Measurements from ENCODE around the gene CACNG3.
"Not testable (repeated sequence)": the region's sequence is repeated elsewhere in the genome, so short reads cannot be mapped to it uniquely, and the experiment has no call there.

CACNG3 gene

DNA sequence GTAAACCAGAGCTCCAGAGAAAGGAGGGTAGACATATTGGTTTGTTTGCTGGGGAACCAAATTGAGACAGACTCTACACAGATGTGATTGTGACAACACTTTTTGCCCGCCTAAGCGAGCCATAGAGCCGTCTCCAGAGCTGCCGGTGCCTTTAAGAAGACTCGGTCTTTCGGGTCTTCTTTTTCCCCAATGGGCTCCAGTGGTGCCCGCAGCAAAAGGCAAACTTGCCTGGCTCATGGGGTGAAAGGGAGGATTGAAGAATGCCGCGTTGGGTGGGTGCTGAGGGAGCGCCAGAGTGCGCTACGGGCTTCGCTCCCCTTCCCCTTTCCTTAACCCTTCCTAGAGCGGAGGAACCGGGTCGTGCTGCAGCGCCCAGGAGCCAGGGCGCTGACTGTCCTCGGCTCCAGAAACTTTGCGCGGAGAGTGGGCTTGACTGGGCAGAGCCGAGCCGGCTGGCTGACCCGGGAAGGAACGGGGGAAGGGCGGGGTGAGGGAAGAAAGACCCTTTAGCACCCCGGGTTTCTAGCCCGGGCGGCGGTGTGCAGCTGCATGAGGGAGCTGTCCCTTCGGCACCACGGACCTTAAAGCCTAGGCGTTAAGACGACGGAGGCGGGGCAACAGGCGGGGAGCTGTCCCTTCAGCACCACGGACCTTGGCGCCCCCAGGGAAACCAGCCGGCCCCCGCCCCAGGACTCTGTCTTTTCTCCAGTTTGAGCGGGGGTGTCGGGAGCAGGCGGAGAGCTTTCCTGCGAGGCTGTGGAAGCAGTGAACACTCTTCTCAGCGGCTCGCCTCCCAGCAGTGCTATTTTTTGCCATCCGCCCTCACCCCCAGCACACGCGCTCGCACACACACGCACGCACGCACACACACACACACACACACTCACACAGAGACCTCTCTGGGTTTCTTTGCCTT lies at the start of gene CACNG3:
Gene CACNG3, plus strand, starts transcription at position 880 of the 916 bp plus-strand sequence. CDS start 420 bp downstream, outside the sequence.
- no peak for DNase-seq (ENCODE audit: low spot score)

DNA sequence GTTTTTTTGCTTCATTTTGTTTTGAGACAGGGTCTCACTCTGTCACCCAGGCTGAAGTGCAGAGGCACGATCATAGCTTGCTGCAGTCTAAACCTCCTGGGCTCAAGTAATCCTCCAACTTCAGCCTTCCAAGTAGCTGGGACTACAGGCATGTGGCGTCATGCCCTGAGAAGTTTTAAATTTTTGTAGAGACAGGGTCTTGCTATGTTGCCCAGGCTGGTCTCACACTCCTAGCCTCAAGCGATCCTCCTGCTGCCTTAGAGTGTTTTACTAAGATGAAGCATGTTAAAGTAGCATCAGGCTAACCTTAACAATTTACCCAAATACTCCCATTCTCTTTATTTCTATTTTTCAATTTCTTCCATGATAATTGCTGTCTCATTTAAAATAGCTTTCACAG lies 49.2 kb upstream of the CACNG3 start:
- no peak for DNase-seq (ENCODE audit: low spot score)

DNA sequence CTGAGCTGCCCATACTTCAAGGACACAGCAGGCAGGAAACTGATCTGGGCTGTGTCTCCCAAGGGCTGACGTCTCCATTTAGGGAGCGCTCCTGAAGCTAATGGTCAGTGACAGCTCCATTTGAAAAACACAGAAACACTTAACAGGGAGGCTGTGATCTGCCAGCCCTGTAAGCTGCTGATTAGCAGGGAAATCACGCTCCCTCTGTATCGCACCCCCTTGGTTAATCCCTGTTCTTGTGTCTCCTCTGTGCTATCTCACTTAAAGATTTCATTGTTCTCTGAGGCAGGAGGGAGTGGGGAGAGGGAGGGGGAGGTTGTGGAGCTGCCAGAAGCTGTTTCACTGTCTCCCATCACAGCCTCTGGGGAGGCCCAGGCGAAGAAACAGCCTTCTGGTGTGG lies 47.4 kb upstream of the CACNG3 start:
- DNase-seq (ENCODE audit: low spot score), result no peak

DNA sequence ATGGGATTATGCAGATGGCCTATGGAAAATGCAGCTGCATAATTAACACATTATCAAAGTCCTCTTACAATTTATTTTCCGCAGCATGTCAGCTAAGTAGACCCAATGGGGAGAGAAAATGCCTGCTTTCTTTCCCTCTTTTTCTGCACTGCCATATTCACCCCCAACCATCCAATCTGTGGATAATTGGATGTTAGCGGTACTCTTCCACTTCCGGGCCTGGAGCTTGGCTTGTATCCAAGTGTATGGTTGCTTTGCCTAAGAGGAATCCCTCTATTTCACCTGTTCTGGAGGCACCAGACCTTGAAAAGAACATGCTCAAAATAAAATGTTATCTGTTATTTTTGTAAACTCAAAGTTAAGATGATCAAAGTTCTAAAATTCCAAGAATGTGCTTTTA lies 41.1 kb upstream of the CACNG3 start:
- DNase-seq (ENCODE audit: low spot score), result no peak

DNA sequence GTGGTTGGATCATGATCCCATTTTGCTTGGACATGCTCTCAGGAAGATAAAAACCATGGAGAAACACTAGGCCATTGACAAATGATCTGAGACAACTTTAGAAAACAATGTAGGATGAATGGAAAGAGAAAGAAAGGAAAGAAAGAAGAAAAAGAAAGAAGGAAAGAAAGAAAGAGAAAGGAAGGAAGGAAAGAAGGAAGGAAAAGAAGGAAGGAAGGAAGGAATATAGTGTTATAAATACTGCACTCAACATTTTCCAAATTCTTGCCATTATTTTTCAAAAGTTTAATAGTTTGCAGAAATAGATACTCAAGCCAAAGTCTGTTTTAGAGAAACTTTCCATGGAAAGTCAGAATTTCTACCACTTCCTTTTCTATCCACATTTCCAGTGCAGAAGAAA lies 39.2 kb upstream of the CACNG3 start:
- DNase-seq (ENCODE audit: low spot score), result no peak

DNA sequence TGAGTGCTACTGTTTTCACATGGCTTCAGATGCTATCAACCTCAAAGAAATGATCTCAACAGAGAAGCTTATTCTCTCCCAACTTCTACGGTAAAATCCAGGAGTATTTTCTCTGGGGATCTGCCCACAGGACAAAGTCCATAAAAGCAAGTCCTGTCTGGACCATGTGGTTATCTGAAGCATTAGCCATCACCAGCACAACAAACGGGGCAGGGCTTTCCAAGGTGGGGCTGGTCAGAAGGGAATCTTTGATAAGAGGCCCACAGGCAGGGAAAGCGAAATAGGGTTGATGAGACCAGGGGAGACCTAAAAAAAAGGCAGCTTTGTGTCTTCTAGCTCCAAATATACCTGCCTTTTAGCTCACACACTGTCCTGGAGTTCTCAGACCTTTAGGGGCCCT lies 38.7 kb upstream of the CACNG3 start:
- DNase-seq (ENCODE audit: low spot score), result peak; percentile 18

DNA sequence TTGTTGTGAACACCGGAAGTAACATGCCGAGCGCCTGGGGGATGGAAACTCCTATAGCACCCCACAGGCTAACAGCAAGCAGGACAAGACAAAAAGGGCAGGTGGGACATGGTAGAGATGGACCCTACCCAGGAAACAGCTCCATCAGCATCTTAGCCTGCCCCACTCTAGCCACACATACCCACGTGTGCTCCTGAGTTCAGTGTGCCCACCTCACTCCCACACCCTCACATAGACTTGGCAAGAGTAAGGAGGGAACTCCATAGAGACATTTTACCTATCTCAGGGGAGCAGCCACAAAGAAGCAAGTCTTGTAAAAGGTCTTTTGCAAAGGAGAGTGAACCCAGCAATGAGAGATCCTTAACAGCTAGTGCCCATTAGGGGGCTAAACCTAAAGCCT lies 37.8 kb upstream of the CACNG3 start:
- DNase-seq (ENCODE audit: low spot score), result no peak

DNA sequence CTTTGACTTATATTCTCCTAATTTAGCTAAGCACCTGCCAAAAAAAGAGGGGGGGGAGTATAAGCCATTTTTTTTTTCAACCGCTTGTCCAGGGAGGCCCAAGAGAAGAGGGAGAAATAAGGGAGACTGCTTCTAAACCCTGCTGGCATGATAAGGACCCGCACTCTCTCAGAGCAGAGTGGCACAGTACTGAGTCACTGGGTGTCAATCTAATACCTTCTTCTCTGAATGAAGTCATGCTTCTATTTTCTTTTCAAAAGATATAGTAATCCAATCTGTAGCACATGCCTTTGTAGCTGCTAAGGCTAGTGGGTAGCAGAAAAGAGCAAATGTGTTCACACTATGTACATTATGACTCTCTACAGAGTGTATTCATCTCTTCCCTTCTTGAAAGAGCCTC lies 34.9 kb upstream of the CACNG3 start:
- DNase-seq (ENCODE audit: low spot score), result no peak

DNA sequence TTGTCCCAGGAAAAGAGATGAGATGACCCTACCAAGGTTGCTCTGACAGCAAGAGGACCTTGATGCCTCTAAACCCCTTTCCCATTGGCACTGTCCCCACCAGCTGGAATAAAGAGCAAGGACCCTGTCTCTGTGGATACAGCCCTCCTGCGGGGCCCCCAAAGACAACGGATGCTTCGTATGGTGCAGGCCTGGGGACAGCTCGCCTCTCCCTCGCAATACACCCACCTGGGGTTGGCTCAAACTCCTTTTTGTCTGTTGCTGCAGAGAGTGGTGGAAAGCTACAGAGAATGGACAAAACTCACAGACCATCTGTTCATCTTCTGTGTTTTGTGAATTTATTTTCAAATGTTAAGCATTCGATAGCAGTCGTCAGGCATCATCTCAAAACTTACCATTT lies 27.6 kb upstream of the CACNG3 start:
- no peak for DNase-seq (ENCODE audit: low spot score)

DNA sequence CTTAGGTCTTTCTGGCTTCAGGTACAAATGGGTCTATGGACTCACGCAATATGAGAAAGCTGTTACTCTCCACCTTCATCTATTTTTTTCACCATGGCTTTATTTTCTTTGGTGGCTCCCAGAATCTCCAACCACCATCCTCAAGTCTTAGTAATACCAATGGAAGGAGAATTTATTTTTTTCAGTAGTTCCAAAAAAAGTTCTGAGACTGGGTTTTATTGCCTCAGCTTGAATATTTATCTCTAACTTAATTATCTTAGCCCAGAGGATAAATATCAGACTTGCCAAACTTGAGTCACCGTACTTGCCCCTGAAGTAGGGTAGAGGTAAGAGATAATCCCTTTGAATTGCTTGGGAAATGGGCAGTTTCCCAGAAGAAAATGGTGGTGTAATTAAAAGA lies 23.2 kb upstream of the CACNG3 start:
- no peak for DNase-seq (ENCODE audit: low spot score)

DNA sequence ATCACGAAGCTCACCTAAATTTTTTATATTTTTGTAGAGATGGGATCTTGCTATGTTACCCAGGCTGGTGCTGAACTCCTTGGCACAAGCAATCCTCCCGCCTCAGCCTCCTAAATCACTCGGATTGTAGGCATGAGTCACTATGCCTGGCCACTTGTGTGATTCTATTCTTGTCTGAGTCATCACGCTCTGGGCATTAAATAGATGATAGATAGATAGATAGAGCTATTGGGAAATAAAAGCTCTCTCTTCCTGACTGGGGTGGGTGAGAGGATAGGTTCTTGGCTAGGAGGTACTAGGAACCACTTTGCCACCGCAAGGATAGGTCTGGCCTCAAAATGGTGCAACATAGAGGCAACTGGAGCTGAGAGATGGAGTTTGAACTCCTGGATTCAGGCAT lies 21.4 kb upstream of the CACNG3 start:
- DNase-seq (ENCODE audit: low spot score), result no peak

DNA sequence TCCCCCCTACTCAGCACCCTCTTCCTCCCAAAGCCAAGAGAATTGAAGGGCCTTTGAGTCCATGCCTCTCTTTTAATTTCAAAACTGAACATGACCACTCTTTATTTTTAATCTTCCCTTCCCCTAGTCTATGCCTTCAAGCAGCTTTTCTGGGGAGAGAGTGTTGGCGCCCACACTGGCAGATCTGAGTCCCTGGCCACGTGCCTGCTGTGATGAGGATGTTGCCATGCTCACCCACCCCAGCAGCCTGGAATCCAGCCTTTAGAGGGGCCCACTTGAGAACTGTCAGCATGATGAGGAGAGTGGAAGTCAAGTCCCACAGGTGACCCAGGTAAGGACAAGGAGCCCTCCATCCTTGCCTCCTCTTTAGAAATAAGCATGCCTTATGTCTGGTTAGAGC lies 20.3 kb upstream of the CACNG3 start:
- DNase-seq (ENCODE audit: low spot score), result no peak

DNA sequence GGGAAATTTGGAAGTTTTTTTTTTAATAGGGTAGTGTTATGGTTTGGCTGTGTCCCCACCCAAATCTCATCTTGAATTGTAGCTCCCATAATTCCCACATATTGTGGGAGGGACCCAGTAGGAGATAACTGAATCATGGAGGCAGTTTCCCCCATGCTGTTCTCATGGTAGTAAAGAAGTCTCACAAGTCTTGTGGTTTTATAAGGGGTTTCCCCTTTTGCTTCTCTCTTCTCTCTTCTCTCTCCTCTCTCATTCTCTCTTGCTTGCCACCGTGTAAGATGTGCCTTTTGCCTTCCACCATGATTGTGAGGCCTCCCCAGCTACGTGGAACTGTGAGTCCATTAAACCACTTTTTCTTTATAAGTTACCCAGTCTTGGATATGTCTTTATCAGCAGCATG lies 17.3 kb upstream of the CACNG3 start:
- DNase-seq (ENCODE audit: low spot score), result not testable (repeated sequence)

DNA sequence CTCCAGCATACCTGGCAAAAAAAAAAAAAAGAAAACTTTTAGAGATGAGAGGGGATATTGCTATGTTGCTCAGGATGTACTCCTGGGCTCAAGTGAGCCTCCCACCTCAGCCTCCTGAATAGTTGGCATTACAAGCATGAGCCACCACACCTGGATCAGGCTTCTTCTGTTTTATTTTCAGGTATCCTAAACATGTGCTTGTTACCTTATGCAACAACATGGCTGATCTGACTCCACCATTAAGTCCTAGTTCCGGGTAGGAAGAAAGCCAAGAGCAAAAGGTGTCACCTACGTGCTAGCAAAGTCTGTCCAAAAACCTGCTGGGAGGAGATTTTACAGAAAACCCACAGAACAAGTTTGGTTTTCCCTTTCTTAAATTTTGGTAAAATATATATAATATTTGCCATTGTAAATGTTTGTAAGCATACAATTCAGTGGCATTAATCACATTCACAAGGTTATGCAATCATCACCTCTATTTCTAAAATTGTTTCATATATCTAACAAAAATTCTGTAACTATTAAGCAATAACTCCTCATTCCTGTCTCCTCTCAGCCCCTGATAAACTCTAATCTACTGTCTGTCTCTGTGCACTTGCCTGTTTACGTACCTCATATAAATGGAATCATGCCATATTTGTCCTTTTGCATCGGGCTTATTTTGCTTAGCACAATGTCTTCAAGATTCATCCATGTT lies 9.1 kb upstream of the CACNG3 start:
- no peak for DNase-seq (ENCODE audit: low spot score)

DNA sequence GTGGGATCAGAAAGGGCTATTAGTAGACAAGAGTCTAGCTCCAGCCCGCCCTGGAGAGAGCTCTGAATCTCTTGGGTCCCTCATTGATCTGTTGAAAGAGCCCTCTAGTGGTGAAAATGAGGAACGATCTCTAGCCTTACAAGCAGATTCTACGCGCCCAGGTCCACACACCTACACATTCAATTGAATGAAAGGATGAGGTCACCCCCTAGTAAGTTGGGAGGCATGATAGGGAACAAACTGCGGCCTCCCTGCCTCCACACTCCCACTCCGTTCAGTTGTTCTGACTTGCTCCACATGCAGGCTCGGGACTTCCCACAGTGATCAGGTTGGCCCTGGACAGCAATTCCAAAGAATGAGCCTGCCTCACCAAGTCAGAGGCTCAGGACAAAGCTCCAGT lies 2.9 kb upstream of the CACNG3 start:
- peak; percentile 75 for DNase-seq (ENCODE audit: low spot score)

DNA sequence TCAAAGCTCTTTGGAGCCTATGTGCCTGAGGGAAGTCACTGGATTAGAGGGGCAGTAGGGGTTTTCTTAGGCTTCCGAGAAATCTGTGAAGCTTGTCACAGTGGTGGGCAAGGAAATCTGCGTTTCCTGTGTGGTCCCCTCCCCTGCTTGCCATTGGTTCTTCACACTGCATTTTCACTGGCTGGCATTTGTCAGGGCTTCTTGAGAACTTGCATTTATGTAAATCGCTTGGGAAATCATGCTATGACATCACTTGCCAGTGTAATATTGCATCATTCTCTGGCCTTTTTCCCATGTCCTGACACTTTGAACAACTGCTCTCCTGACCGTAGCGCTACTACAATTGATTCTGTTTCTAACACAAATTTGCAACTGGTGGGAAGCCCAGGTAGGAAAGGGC lies 1.8 kb downstream of the CACNG3 start:
- DNase-seq (ENCODE audit: low spot score), result no peak

DNA sequence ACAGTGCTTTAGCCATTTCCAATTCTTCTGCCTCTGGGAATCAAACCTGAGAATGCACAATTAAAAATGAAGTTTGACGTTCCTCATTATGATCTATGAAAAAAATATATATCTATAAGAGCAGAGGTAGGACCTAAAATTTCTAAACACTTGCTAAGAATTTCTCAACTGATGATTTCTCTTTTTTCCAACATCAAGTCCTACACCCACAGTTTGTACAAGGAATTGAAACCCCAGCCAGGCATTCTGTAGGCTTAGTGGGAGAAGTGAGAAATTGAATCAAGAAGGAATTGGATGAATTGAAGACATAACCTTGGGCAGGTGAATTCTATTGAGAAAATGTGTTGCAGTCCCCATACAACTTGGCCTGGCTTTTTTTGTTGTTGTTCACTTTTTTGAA lies 2.7 kb downstream of the CACNG3 start:
- DNase-seq (ENCODE audit: low spot score), result no peak

DNA sequence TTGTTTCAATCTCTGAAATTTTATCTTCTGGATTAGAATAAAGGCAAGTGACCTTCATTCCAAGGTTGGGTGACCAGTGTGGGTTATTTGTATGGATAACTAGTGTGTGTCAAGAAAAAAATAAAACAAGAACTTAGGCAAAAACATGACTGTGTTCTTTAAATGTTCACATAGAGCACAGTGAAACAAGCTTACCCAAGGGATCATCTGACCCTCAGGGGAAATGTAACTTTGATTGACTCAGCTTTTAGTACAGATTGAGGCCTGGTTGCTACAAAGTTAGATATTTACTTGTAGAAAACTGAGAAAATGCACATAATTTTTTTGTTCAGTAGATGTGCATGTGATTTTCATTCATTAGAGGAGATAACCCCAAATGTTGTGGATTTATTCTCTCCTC lies 6.7 kb downstream of the CACNG3 start:
- no peak for DNase-seq (ENCODE audit: low spot score)

DNA sequence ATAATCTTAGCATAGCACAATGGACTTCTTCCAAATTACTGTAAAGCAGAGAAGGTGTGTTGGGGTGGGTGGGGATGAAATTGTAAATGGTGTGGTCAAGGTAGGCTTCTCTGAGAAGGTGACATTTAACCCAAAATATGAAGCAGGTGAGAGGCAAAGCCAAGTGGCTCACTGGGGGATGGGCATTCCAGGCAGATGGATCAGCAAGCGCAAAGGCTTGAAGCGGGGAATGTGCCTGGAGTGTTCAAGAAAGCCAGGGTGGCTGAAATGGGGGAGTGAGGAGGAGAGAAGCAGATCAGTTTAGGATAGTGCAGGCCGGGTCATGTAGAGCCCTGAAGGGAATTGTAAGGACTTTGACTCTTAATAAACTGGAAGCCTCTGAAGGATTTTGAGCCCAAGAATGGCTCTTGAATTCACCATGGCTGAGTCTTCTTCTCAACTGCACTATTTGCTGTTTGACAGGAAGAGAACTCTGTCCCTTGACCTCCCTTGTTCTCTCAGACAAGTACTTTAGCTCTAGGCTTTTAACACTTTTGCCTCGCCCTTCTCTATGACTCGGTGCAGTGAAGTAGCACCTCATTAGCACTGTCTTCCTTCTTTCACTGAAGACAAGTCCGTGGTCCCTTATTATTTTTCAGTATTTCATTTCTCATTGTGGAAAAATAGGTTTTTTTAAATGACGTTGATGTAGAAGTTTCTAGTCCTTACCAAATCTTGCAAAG lies 14.7 kb downstream of the CACNG3 start:
- DNase-seq (ENCODE audit: low spot score), result no peak

DNA sequence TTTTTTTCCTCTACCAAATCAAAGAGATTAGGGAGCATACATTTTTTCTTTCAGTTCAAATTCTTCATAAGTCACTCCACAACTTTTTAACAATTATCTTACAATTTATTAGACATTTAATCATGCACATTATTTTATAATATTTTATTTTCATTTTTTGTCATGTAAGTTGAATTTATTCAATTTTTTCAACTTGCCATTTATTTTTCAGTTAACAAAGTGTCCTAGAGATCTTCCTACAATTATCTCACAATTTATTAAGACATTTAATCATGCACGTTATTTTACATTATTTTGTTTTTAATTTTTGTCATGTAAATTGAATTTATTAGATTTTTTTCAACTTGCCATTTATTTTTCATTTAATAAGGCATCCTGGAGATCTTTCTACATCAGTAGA lies 16.2 kb downstream of the CACNG3 start:
- no peak for DNase-seq (ENCODE audit: low spot score)

DNA sequence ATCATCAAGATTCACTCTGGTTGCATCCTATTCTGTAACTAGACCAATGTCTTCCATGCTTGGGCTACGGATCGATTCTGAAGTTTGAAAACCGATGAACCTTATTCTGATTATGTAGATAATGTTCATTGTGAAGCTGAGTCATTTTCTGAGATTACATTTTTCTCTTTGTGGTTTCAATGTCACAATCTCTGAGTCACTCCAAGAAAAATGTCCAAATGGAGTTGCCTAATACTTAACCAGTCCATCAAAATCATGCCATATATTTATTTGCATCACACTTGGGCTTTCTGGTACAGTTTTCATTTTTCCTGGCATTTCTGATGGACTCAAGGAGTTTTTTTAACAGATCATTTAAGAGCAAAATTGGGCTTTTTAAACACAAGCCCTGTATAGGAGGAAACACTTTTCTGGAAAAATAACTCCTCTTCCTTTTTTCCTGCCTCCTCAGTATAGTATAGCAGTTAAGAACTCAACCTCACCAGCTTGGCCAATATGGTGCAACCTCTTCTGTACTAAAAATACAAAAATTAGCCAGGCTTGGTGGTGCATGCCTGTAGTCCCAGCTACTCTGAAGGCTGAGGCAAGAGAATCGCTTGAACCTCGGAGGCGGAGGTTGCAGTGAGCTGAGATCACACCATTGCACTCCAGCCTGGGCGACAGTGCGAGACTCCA lies 17.5 kb downstream of the CACNG3 start:
- peak; percentile 26 for DNase-seq (ENCODE audit: low spot score)

DNA sequence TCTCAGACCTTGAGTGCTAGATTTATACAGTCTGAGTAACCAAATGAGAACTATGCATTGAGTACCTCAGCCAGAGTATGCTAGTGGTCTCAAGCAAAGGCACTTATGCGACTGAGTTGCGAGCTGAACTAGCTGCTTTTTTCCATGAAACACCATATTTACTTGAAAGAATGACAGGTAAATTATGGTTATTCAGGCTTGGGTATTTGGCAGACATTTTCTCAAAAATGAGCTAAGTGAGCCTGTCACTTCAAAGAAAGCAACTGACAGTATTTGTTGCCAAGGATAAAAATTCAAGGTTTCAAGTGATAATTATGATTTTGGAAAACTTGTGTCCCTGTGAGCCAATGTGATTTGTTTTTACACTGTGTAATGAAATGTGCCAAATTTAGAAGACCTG lies 19.3 kb downstream of the CACNG3 start:
- DNase-seq (ENCODE audit: low spot score), result no peak

Measured in SW480 (cell line).